ENCODE measurements around the gene SPATA13. TPM values are rescaled to one million over a fixed set of nuclear protein-coding genes. Genes with fewer than 3 reads are reported as not detected.

The SPATA13 gene
- total RNA-seq, 1 experiment from 2014 or later, result 14.1 TPM

GRCh38 chr13:24133021-24133795 is 27.3 kb upstream of the SPATA13 start:
- TF ChIP-seq, protein P1, sequence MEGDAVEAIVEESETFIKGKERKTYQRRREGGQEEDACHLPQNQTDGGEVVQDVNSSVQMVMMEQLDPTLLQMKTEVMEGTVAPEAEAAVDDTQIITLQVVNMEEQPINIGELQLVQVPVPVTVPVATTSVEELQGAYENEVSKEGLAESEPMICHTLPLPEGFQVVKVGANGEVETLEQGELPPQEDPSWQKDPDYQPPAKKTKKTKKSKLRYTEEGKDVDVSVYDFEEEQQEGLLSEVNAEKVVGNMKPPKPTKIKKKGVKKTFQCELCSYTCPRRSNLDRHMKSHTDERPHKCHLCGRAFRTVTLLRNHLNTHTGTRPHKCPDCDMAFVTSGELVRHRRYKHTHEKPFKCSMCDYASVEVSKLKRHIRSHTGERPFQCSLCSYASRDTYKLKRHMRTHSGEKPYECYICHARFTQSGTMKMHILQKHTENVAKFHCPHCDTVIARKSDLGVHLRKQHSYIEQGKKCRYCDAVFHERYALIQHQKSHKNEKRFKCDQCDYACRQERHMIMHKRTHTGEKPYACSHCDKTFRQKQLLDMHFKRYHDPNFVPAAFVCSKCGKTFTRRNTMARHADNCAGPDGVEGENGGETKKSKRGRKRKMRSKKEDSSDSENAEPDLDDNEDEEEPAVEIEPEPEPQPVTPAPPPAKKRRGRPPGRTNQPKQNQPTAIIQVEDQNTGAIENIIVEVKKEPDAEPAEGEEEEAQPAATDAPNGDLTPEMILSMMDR (conservative IDR thresholded peaks at IDR 0.05), result no peak
- H2BK15ac ChIP-seq (ENCODE audit: low read depth, low read length), result no peak overlapping the region
- H2BK20ac ChIP-seq (ENCODE audit: low read depth, low read length, poor library complexity, severe bottlenecking), result no peak overlapping the region
- H2AFZ ChIP-seq (ENCODE audit: low read length), result no peak overlapping the region
- H3T11ph ChIP-seq (ENCODE audit: low read length), result no peak overlapping the region
- H3K18ac ChIP-seq (ENCODE audit: insufficient read length, low read depth, low read length), result no peak overlapping the region
- H3K4me1 Mint-ChIP-seq, result peaks cover 17 to 20% of the 10 kb centered on the region in 2 experiments
- H3K23me2 ChIP-seq (ENCODE audit: insufficient read length, low read depth, low read length, poor library complexity, severe bottlenecking), result no peaks in the 10 kb centered on the region
- no peak overlapping the region for H2BK12ac ChIP-seq (ENCODE audit: insufficient read length, low read depth, low read length)
- H3K27ac Mint-ChIP-seq, result peak overlapping the region in 1 of 3 experiments; percentile 5; a peak in 1 of 7 replicates
- H4K8ac ChIP-seq (replicated peaks; ENCODE audit: insufficient read length, low read depth, low read length), result no peak overlapping the region
- no peak for DNase-seq
- H3K4me3 Mint-ChIP-seq, result no peak overlapping the region
- no peak overlapping the region for H2BK120ac ChIP-seq (ENCODE audit: low read depth, low read length, poor library complexity, severe bottlenecking)
- H3K14ac ChIP-seq (ENCODE audit: insufficient read depth, low read length), result no peak overlapping the region
- no peak overlapping the region for H2AK5ac ChIP-seq (ENCODE audit: insufficient read length, low read length)
- H3K4me1 ChIP-seq (ENCODE audit: insufficient read depth, low read length), result no peaks in the 10 kb centered on the region
- no CpG with 5 or more reads among the region's 7 CpGs for WGBS (ENCODE audit: extremely low coverage, insufficient read length, low lambda C conversion rate)
- peaks cover 9 to 11% of the 10 kb centered on the region in 2 experiments for H3K9me3 Mint-ChIP-seq
- no peaks in the 10 kb centered on the region for H3K27me3 ChIP-seq (ENCODE audit: insufficient read depth, low read length)
- no peak overlapping the region for H2BK5ac ChIP-seq (ENCODE audit: insufficient read length, low read length)
- peaks cover 3% of the 10 kb centered on the region for H3K27me3 Mint-ChIP-seq (ENCODE audit: low read depth)
- no peak overlapping the region for H4K5ac ChIP-seq (ENCODE audit: insufficient read length, low read depth, low read length)
- H3K9ac ChIP-seq (ENCODE audit: extremely low read depth, insufficient read length, low read length), result no peak overlapping the region
- H3K36me3 Mint-ChIP-seq (ENCODE audit: insufficient read depth in 1 of 3, low read depth in 3 of 3), result peaks cover 3 to 11% (median 8%) of the 10 kb centered on the region in 3 experiments
- H3K79me2 ChIP-seq (ENCODE audit: insufficient read depth, low read length), result no peaks in the 10 kb centered on the region
- no peaks in the 10 kb centered on the region for H3K79me1 ChIP-seq (ENCODE audit: insufficient read depth, low read depth, low read length, poor library complexity, severe bottlenecking)
- no peak overlapping the region for H3K23ac ChIP-seq (ENCODE audit: insufficient read length, low read depth, low read length)
- H3K4ac ChIP-seq (ENCODE audit: low read depth, low read length), result no peak overlapping the region
- no peaks in the 10 kb centered on the region for H4K20me1 ChIP-seq (ENCODE audit: control insufficient read depth, insufficient read depth, insufficient read length)
- H3K56ac ChIP-seq (ENCODE audit: insufficient read length, low read depth, low read length), result no peak overlapping the region
- H3K27ac ChIP-seq (ENCODE audit: insufficient read length, low read depth, low read length), result no peak overlapping the region
- H3K9me3 ChIP-seq (ENCODE audit: control insufficient read depth, low read depth, low read length), result peaks cover 9% of the 10 kb centered on the region
- no peak overlapping the region for H4K91ac ChIP-seq (ENCODE audit: insufficient read length, low read depth, low read length)
- H3K4me2 ChIP-seq (ENCODE audit: insufficient read depth, insufficient read length, low read length), result no peak overlapping the region

Data from H9 (cell line).